Cardiac septum (tissue), 1 donor: Measurements from ENCODE around the gene THY1. TPM values are rescaled to one million over a fixed set of nuclear protein-coding genes. Genes with fewer than 3 reads are reported as not detected.
"Not testable (repeated sequence)": the region's sequence is repeated elsewhere in the genome, so short reads cannot be mapped to it uniquely, and the experiment has no call there.

Experiments
- DNase-seq: peaks from one replicate; pipeline ENCODE4 v3.0.0-alpha.2; 2020; ENCODE audit warnings: low spot score
- intact Hi-C: fragments of 100-400 bp; cut with DNase I; formaldehyde crosslinking; loops from one replicate; pipeline ENCODE4 v1.14.0; 2022
- long read RNA-seq: library from polyadenylated mRNA; unstranded; transcript quantifications from one replicate; pipeline ENCODE4 v2.0.0, GENCODE V29; 2021
- total RNA-seq: library from RNA; stranded (reverse); fragmentation: NEBNext Ultra II Directional; extraction: Animal tissue kit (Norgen Biotek cat#: 25700); gene quantifications from one replicate; pipeline ENCODE4 v1.2.1, GENCODE V29; 2021
- donor health status: DM: no; HTN: no; CAD: no.

THY1 gene
- total RNA-seq = 6.8 TPM
- long read RNA-seq, transcript THY1-201 (4 exons, 3,556 nt) = major isoform, 10 of 10 reads
- long read RNA-seq, partial matches to known transcripts = 0 of 10 reads
- long read RNA-seq, other reads (novel, unspliced or antisense) = 0 of 10 reads

GRCh38 chr11:119422809-119423508 lies at the start of gene THY1:
Gene THY1, minus strand, starts transcription at chr11:119423172. Its CDS starts 2,267 bp downstream, at chr11:119420905.
- intact Hi-C loops = no loop called here
- no peak for DNase-seq

GRCh38 chr11:119472186-119472855 lies 49.3 kb upstream of the THY1 start:
- intact Hi-C loops = loop anchor here (5.0 kb wide), 1 partner anchor 90 kb away; the partner anchor contains the start of gene USP2
- no peak for DNase-seq

- intact Hi-C loops = loop anchor here (5.0 kb wide), 1 partner anchor 89 kb away; the partner anchor contains the start of gene USP2
- no peak for DNase-seq
Observed at GRCh38 chr11:119471329-119471728, 48.4 kb upstream of the THY1 start.

- intact Hi-C loops = loop anchor here (5.0 kb wide), 1 partner anchor 88 kb away; the partner anchor contains the start of gene USP2
- DNase-seq = no peak
Observed at GRCh38 chr11:119470317-119471291, 47.6 kb upstream of the THY1 start.

GRCh38 chr11:119469506-119469905 lies 46.5 kb upstream of the THY1 start:
- DNase-seq = no peak
- intact Hi-C loops = no loop called here

- intact Hi-C loops = no loop called here
- DNase-seq = no peak
Observed at GRCh38 chr11:119468511-119468910, 45.5 kb upstream of the THY1 start.

GRCh38 chr11:119461229-119461963 lies 38.4 kb upstream of the THY1 start:
- intact Hi-C loops = no loop called here
- no peak for DNase-seq

- intact Hi-C loops = no loop called here
Observed at GRCh38 chr11:119460582-119460981, 37.6 kb upstream of the THY1 start.

GRCh38 chr11:119460097-119460496 lies 37.1 kb upstream of the THY1 start:
- no peak for DNase-seq
- intact Hi-C loops = no loop called here

More at GRCh38 chr11:119460582-119460981, 37.6 kb upstream of the THY1 start:
- DNase-seq = no peak

GRCh38 chr11:119459293-119459976 lies 36.5 kb upstream of the THY1 start:
- DNase-seq = no peak
- intact Hi-C loops = no loop called here

- intact Hi-C loops = not testable (repeated sequence)
Observed at GRCh38 chr11:119455708-119456107, 32.7 kb upstream of the THY1 start.

GRCh38 chr11:119455241-119455640 lies 32.3 kb upstream of the THY1 start:
- intact Hi-C loops, DNase-seq: not testable (repeated sequence)

More at GRCh38 chr11:119455708-119456107, 32.7 kb upstream of the THY1 start:
- not testable (repeated sequence) for DNase-seq

GRCh38 chr11:119453881-119454280 lies 30.9 kb upstream of the THY1 start:
- intact Hi-C loops = no loop called here
- DNase-seq = no peak

GRCh38 chr11:119450590-119451326 lies 27.8 kb upstream of the THY1 start:
- intact Hi-C loops = no loop called here
- DNase-seq = no peak

- intact Hi-C loops = no loop called here
- no peak for DNase-seq
Observed at GRCh38 chr11:119449498-119449897, 26.5 kb upstream of the THY1 start.

- intact Hi-C loops = no loop called here
- DNase-seq = no peak
Observed at GRCh38 chr11:119448380-119448779, 25.4 kb upstream of the THY1 start.

GRCh38 chr11:119447664-119448242 lies 24.8 kb upstream of the THY1 start:
- intact Hi-C loops = no loop called here
- peak; percentile 71 for DNase-seq
